GM12864 (cell line): ENCODE measurements around the gene ILF2.
"Not testable (repeated sequence)": the region's sequence is repeated elsewhere in the genome, so short reads cannot be mapped to it uniquely, and the experiment has no call there.

Experiments used
- DNase-seq: peaks from one replicate; pipeline ENCODE4 v3.0.0-alpha.2; 2011; ENCODE audit warnings: low read depth
- H3K4me3 ChIP-seq: 2 replicates; pipeline ENCODE4 v1.5.1; 2011; ENCODE audit warnings: mild to moderate bottlenecking, low read depth, low read length, control low read depth
- CTCF ChIP-seq: IDR thresholded peaks from 2 replicates; pipeline ENCODE4 v1.5.1; 2011; ENCODE audit warnings: low read depth, mild to moderate bottlenecking, moderate library complexity, low read length, control low read depth, inconsistent platforms; ENCODE audit errors: missing control alignments

The ILF2 gene

GRCh38 chr1:153669606-153670005, 1.2 kb downstream of the ILF2 start:
- TF ChIP-seq CTCF, result no peak
- peak overlapping the region; percentile 85 for H3K4me3 ChIP-seq
- DNase-seq, result no peak

GRCh38 chr1:153668672-153669071, 2.1 kb downstream of the ILF2 start:
- not testable (repeated sequence) for DNase-seq, H3K4me3 ChIP-seq

DNA sequence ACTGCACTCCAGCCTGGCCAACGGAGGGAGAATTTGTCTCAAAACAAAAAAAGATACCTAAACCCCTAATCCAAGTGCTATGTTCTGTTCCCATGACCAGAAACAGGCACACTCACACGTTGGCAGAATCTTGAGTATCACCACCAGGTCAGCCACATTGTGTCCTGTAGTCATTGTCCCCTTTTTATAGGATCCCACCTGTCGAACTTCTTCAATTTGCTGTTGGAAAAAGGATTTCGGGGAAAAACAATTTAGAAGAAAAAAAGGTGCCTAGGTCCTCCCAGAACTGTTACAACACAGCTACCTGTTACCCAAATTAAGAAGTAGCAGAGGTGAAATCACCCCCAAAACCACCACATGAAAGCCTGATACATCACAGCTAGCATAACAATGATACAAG, 3.4 kb downstream of the ILF2 start:
- DNase-seq, result no peak
- no peak for TF ChIP-seq CTCF
- no peak overlapping the region for H3K4me3 ChIP-seq

- DNase-seq, result no peak
- H3K4me3 ChIP-seq, result no peak overlapping the region
- TF ChIP-seq CTCF, result no peak
Observed at GRCh38 chr1:153663211-153663610, 7.6 kb downstream of the ILF2 start.

DNA sequence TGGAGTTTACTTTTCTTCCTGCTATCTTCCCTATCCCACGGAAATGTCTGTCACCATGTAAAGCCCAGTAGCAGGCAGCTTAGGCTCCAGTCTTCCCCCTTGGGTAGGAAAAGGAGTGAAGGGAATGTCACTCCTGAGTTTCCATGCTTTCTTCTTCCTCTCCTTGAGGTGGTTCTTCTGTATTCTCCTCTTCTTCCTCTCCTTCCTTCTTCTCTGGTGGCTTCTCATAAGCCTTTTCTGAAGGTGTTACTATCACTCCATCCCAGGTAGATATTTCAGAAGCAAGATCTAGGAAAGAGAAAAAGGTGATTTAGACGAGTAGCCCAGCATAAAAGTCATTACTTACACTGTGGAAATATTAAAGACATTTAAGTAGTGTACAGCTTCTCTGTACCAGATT, 8.5 kb downstream of the ILF2 start:
- no peak for TF ChIP-seq CTCF
- DNase-seq, result no peak

GRCh38 chr1:153661111-153661708, 9.6 kb downstream of the ILF2 start:
- H3K4me3 ChIP-seq, result no peak overlapping the region
- DNase-seq, result no peak
- no peak for TF ChIP-seq CTCF

More for the DNA sequence above, 8.5 kb downstream of the ILF2 start:
- no peak overlapping the region for H3K4me3 ChIP-seq

DNA sequence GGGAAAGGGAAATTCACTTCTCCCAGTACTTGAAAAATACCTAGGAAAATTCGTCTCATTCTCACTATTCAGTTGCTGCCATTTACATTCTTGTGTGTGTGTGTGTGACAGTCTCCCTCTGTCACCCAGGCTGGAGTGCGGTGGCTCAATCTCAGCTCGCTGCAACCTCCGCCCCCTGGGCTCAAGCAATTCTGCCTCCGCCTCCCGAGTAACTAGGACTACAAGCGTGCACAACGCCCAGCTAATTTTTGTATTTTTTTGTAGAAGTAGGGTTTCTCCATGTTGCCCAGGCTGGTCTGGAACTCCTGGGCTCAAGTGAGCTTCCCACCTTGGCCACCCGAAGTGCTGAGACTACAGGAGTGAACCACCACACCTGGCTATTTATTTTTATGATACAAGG, 11.1 kb downstream of the ILF2 start:
- DNase-seq, result no peak
- H3K4me3 ChIP-seq, result peak overlapping the region; percentile 70; the same call in 1 of the 2 replicates
- no peak for TF ChIP-seq CTCF
